Measurements from ENCODE around the gene NME7. TPM values are rescaled to one million over a fixed set of nuclear protein-coding genes. Genes with fewer than 3 reads are reported as not detected.
"Not testable (repeated sequence)": the region's sequence is repeated elsewhere in the genome, so short reads cannot be mapped to it uniquely, and the experiment has no call there.

The NME7 gene
- total RNA-seq, 1 donor from 2014 or later = 60.6 TPM

DNA sequence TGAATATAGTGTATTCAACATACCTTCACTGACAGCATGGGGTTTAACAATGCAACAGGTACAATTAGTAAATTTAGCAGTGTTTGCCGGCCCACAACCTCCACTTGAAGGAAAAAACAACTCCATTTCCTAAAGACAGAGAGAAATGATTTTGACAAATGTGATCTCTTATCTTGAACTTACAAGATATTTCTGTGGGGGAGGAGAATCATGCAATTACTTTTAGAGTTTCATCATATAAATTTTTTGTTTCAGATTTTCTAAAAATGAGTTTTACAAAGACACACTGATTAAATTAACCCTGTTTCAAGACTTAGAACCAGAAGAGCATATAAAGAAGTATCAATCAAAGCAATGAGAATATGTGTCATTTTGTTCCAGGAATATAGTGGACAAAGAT lies 80.3 kb downstream of the NME7 start:
- Histone ChIP-seq H3K27ac (no peak overlapping the region), H3K4me1 (no peaks in the 10 kb centered on the region), H3K36me3 (no peaks in the 10 kb centered on the region), H4K20me1 (ENCODE audit: low read depth) (no peaks in the 10 kb centered on the region), H3K9ac (no peak overlapping the region), H3F3A (ENCODE audit: low read depth) (no peaks in the 10 kb centered on the region), H3K79me2 (ENCODE audit: low read depth) (no peaks in the 10 kb centered on the region), H3K27me3 (no peaks in the 10 kb centered on the region), H3K9me3 (ENCODE audit: low read depth) (peaks cover 3% of the 10 kb centered on the region), H3K4me2 (no peak overlapping the region), H3K4me3 (no peak overlapping the region), H2AFZ (replicated peaks) (no peak overlapping the region)
- H3K27me3 Mint-ChIP-seq (ENCODE audit: insufficient read depth, low read depth) = no peaks in the 10 kb centered on the region
- no peak overlapping the region for H3K27ac Mint-ChIP-seq
- no peak for DNase-seq (ENCODE audit: low spot score)
- peaks cover 23% of the 10 kb centered on the region for H3K9me3 Mint-ChIP-seq
- TF ChIP-seq EZH2 (IDR thresholded peaks at IDR 0.05) (no peak), EZH2phosphoT487 (IDR thresholded peaks at IDR 0.05) (no peak)
- TF ChIP-seq, protein P1, sequence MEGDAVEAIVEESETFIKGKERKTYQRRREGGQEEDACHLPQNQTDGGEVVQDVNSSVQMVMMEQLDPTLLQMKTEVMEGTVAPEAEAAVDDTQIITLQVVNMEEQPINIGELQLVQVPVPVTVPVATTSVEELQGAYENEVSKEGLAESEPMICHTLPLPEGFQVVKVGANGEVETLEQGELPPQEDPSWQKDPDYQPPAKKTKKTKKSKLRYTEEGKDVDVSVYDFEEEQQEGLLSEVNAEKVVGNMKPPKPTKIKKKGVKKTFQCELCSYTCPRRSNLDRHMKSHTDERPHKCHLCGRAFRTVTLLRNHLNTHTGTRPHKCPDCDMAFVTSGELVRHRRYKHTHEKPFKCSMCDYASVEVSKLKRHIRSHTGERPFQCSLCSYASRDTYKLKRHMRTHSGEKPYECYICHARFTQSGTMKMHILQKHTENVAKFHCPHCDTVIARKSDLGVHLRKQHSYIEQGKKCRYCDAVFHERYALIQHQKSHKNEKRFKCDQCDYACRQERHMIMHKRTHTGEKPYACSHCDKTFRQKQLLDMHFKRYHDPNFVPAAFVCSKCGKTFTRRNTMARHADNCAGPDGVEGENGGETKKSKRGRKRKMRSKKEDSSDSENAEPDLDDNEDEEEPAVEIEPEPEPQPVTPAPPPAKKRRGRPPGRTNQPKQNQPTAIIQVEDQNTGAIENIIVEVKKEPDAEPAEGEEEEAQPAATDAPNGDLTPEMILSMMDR (IDR thresholded peaks at IDR 0.05) = no peak
- no peaks in the 10 kb centered on the region for H3K4me1 Mint-ChIP-seq
- no peak overlapping the region for H3K4me3 Mint-ChIP-seq
- peaks cover 16% of the 10 kb centered on the region for H3K36me3 Mint-ChIP-seq

DNA sequence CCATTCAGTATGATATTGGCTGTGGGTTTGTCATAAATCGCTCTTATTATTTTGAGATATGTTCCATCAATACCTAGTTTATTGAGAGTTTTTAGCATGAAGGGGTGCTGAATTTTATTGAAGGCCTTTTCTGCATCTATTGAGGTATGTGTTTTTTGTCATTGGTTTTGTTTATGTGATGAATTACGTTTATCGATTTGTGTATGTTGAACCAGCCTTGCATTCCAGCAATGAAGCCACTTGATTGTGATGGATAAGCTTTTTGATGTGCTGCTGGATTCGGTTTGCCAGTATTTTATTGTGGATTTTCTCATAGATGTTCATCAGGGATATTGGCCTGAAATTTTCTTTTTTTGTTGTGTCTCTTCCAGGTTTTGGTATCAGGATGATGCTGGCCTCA lies 86.0 kb downstream of the NME7 start:
- not testable (repeated sequence) for DNase-seq (ENCODE audit: low spot score); H3K4me3 ChIP-seq; H4K20me1 ChIP-seq (ENCODE audit: low read depth); H3K4me2 ChIP-seq; H3K27ac ChIP-seq; H3K79me2 ChIP-seq (ENCODE audit: low read depth); H3K4me1 ChIP-seq; H3K27me3 ChIP-seq; H2AFZ ChIP-seq (replicated peaks); H3K36me3 ChIP-seq; H3K27me3 Mint-ChIP-seq (ENCODE audit: insufficient read depth, low read depth); H3K27ac Mint-ChIP-seq; H3F3A ChIP-seq (ENCODE audit: low read depth); H3K9ac ChIP-seq; H3K4me1 Mint-ChIP-seq; H3K4me3 Mint-ChIP-seq
- H3K9me3 ChIP-seq (ENCODE audit: low read depth) = peaks cover 18% of the 10 kb centered on the region
- H3K9me3 Mint-ChIP-seq = peaks cover 62% of the 10 kb centered on the region
- H3K36me3 Mint-ChIP-seq = peaks cover 22% of the 10 kb centered on the region

DNA sequence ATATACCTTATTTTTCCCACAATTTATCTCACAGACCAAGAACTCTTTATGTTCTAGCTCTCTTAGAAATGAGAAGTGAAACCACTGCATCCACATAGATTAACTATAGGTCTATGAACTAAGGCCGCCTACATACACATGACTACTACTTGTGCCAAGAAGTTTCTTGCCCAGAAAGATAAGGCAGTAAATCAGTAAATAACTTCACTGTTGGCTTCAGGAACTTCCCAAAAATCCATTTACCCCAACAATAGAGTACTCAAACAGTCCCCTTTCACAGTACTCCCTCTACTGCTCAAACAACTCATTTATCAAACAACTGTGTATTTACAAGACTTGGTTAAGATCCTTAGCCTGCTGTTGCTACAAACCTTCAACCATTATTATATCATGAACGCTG lies 96.5 kb downstream of the NME7 start:
- H3K27ac Mint-ChIP-seq = no peak overlapping the region
- H3K27me3 ChIP-seq = no peaks in the 10 kb centered on the region
- H2AFZ ChIP-seq (replicated peaks) = no peak overlapping the region
- H3K36me3 ChIP-seq = no peaks in the 10 kb centered on the region
- H3K9me3 Mint-ChIP-seq = peaks cover under 1% of the 10 kb centered on the region
- H3K27me3 Mint-ChIP-seq (ENCODE audit: insufficient read depth, low read depth) = no peaks in the 10 kb centered on the region
- peaks cover 3% of the 10 kb centered on the region for H3K4me1 ChIP-seq
- no peaks in the 10 kb centered on the region for H3K4me1 Mint-ChIP-seq
- peak; percentile 13 for DNase-seq (ENCODE audit: low spot score)
- TF ChIP-seq, protein P1 (IDR thresholded peaks at IDR 0.05) = no peak
- TF ChIP-seq EZH2phosphoT487 (IDR thresholded peaks at IDR 0.05) (no peak), EZH2 (IDR thresholded peaks at IDR 0.05) (no peak)
- no peak overlapping the region for H3K4me2 ChIP-seq
- H3K36me3 Mint-ChIP-seq = peaks cover under 1% of the 10 kb centered on the region
- H3K9ac ChIP-seq = no peak overlapping the region
- no peaks in the 10 kb centered on the region for H3F3A ChIP-seq (ENCODE audit: low read depth)
- H4K20me1 ChIP-seq (ENCODE audit: low read depth) = no peaks in the 10 kb centered on the region
- H3K9me3 ChIP-seq (ENCODE audit: low read depth) = no peaks in the 10 kb centered on the region
- H3K4me3 Mint-ChIP-seq = no peak overlapping the region
- H3K79me2 ChIP-seq (ENCODE audit: low read depth) = no peaks in the 10 kb centered on the region
- no peak overlapping the region for H3K27ac ChIP-seq
- H3K4me3 ChIP-seq = no peak overlapping the region

DNA sequence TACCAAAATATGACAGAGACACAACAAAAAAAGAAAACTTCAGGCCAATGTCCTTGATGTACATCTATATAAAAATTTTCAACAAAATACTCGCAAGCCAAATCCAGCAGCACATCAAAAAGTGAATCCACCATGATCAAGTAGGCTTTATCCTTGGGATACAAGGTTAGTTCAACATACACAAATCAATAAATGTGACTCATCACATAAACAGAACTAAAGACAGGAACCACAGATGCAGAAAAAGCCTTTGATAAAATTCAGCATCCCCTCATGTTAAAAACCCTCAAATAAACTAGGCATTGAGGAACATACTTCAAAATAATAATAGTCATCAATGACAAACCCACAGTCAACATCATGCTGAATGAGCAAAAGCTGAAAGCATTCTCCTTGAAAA lies 101.5 kb downstream of the NME7 start:
- no peaks in the 10 kb centered on the region for H3K9me3 ChIP-seq (ENCODE audit: low read depth)
- H4K20me1 ChIP-seq (ENCODE audit: low read depth) = no peaks in the 10 kb centered on the region
- H3K36me3 Mint-ChIP-seq = peaks cover 10% of the 10 kb centered on the region
- H3F3A ChIP-seq (ENCODE audit: low read depth) = no peaks in the 10 kb centered on the region
- H3K79me2 ChIP-seq (ENCODE audit: low read depth) = no peaks in the 10 kb centered on the region
- H3K4me1 Mint-ChIP-seq = no peaks in the 10 kb centered on the region
- no peak for TF ChIP-seq EZH2phosphoT487 (IDR thresholded peaks at IDR 0.05)
- TF ChIP-seq, protein P1 (IDR thresholded peaks at IDR 0.05) = no peak
- TF ChIP-seq EZH2 (IDR thresholded peaks at IDR 0.05) = no peak
- H3K4me3 ChIP-seq = no peak overlapping the region
- H2AFZ ChIP-seq (replicated peaks) = no peak overlapping the region
- no peak overlapping the region for H3K4me3 Mint-ChIP-seq
- H3K27me3 ChIP-seq = no peaks in the 10 kb centered on the region
- H3K27ac ChIP-seq = no peak overlapping the region
- H3K4me1 ChIP-seq = no peaks in the 10 kb centered on the region
- peaks cover 16% of the 10 kb centered on the region for H3K9me3 Mint-ChIP-seq
- no peak overlapping the region for H3K27ac Mint-ChIP-seq
- no peak overlapping the region for H3K4me2 ChIP-seq
- DNase-seq (ENCODE audit: low spot score) = no peak
- H3K27me3 Mint-ChIP-seq (ENCODE audit: insufficient read depth, low read depth) = no peaks in the 10 kb centered on the region
- H3K9ac ChIP-seq = no peak overlapping the region
- no peaks in the 10 kb centered on the region for H3K36me3 ChIP-seq
